ENCODE results near the gene FARSA.

FARSA gene

DNA sequence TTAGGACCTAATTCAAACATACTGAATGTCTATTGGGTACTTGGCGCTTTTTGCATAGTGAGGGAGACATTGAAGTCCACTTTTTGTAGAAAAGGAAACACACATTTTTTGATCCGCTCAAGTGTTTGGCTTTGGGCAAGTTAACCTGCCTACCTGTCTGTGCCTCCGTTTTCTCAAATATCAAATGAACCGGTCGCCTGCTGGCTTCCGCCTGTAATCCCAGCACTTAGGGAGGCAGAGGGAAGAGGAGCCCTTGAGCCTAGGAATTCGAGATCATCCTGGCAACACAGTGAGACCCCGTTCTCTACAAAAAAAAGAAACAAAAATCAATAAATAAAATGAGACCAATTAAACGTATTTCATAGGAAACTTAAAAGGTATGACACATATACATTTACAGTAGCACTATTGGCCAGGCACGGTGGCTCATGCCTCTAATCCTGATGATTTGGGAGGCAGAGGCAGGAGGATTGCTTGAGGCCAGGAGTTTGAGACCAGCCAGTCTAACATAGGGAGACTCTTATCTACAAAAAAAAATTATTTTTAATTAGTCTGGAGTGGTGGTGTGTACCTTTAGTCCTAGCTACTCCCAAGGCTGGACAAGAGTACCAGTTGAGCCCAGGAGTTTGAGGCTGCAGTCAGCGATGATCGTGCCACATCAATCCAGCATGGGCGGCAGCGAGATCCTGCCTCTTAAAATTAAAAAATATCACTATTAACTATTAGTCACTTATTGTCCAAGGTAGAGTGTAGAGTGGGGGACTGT, 13.4 kb upstream of the FARSA start:
- TF ChIP-seq, protein P1, sequence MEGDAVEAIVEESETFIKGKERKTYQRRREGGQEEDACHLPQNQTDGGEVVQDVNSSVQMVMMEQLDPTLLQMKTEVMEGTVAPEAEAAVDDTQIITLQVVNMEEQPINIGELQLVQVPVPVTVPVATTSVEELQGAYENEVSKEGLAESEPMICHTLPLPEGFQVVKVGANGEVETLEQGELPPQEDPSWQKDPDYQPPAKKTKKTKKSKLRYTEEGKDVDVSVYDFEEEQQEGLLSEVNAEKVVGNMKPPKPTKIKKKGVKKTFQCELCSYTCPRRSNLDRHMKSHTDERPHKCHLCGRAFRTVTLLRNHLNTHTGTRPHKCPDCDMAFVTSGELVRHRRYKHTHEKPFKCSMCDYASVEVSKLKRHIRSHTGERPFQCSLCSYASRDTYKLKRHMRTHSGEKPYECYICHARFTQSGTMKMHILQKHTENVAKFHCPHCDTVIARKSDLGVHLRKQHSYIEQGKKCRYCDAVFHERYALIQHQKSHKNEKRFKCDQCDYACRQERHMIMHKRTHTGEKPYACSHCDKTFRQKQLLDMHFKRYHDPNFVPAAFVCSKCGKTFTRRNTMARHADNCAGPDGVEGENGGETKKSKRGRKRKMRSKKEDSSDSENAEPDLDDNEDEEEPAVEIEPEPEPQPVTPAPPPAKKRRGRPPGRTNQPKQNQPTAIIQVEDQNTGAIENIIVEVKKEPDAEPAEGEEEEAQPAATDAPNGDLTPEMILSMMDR (IDR thresholded peaks at IDR 0.05; ENCODE audit: insufficient read depth, low read depth, low read length, missing control alignments): no peak
- DNase-seq (ENCODE audit: low read depth): no peak

DNA sequence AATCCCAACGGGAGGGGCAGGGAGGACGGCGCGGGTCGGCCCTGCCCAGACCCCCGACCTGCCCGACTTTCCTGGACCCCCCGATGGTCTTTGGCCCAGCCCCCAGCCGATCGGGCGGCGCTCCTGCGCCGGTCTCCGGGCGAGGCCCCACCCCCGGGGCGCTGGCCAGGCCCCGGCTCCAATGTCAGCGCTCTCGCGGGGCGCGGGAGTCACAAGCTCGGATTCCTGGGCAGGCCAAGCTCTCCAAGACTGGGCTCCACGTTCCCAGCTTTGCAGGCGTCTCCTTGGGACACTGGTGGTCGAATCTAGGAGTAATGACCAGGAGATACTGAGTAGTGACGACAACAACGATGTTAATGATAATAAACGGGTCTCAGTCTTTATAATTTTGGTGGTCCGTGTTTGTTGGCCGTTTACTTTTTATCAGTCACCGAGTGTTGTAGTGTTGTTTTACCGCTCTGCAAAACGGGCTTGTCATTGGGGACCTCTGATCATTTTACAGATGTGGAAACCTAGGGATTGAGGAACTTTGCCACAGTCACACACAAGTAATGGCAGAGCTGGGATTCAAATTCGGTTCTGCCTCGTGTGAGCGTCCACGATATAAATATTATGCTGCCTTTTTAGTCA, 12.7 kb upstream of the FARSA start:
- H3K4me3 ChIP-seq (ENCODE audit: low read length): peak overlapping the region; percentile 80
- TF ChIP-seq, protein P1 (IDR thresholded peaks at IDR 0.05; ENCODE audit: insufficient read depth, low read depth, low read length, missing control alignments): no peak
- DNase-seq (ENCODE audit: low read depth): peak; percentile 84

More for the DNA sequence above, 13.4 kb upstream of the FARSA start:
- peak overlapping the region; percentile 80 for H3K4me3 ChIP-seq (ENCODE audit: low read length)

DNA sequence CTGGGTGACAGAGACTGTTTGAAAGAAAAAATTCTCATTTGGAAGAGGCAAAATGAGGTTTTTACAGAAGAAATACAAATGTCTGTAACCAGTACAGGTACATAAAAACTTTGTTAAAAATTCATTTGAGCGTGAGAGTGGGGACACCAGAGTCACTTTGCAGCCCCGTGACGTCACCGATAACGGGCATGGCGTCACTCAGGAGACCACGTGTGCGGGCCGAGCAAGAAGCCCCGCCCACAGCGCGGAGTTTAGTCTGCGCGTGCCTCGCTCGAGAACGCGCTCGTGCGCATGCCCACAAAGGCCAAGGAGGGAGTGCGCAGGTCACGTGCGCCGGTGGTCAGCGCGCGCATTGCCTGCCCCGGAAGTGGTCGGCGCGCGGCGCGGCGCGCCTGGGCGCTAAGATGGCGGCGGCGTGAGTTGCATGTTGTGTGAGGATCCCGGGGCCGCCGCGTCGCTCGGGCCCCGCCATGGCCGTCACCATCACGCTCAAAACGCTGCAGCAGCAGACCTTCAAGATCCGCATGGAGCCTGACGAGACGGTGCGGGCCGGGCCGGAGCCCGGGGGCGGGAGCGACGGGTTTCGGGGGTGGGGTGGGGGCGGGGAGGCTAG, 12.1 kb upstream of the FARSA start, which contains the start of gene RAD23A:
Gene RAD23A (plus strand): TSS at position 384 of the 613 bp plus-strand sequence. CDS start 87 bp downstream, at position 471.
- H3K4me3 ChIP-seq (ENCODE audit: low read length): peak within 1 kb of the TSS; percentile 80
- DNase-seq (ENCODE audit: low read depth): peak; percentile 98
- TF ChIP-seq, protein P1 (IDR thresholded peaks at IDR 0.05; ENCODE audit: insufficient read depth, low read depth, low read length, missing control alignments): no peak

DNA sequence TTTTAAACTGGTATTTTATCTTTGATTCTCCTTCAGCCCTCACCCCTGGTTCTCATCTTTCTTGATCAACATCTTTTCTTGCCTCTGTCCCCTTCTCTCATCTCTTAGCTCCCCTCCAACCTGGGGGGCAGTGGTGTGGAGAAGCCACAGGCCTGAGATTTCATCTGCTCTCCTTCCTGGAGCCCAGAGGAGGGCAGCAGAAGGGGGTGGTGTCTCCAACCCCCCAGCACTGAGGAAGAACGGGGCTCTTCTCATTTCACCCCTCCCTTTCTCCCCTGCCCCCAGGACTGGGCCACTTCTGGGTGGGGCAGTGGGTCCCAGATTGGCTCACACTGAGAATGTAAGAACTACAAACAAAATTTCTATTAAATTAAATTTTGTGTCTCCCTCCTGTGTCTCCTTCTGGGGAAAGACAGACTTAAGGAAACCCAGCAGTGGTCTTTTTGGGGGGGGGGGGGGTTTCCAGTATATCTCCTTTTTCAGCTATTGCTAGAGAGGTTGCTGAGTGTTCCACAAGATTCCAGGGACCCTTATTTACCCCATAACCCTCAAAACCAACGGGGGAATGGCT, 10.7 kb upstream of the FARSA start:
- DNase-seq (ENCODE audit: low read depth): no peak
- no peak overlapping the region for H3K4me3 ChIP-seq (ENCODE audit: low read length)
- TF ChIP-seq, protein P1 (IDR thresholded peaks at IDR 0.05; ENCODE audit: insufficient read depth, low read depth, low read length, missing control alignments): no peak

DNA sequence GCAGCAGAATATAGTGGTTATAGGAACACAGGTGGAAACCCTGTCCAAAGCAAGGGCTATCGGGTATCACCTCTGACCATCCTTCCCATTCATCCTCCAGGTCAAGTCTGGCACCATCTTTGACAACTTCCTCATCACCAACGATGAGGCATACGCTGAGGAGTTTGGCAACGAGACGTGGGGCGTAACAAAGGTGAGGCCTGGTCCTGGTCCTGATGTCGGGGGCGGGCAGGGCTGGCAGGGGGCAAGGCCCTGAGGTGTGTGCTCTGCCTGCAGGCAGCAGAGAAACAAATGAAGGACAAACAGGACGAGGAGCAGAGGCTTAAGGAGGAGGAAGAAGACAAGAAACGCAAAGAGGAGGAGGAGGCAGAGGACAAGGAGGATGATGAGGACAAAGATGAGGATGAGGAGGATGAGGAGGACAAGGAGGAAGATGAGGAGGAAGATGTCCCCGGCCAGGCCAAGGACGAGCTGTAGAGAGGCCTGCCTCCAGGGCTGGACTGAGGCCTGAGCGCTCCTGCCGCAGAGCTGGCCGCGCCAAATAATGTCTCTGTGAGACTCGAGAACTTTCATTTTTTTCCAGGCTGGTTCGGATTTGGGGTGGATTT, 10.0 kb upstream of the FARSA start:
- no peak overlapping the region for H3K4me3 ChIP-seq (ENCODE audit: low read length)
- TF ChIP-seq, protein P1 (IDR thresholded peaks at IDR 0.05; ENCODE audit: insufficient read depth, low read depth, low read length, missing control alignments): no peak
- no peak for DNase-seq (ENCODE audit: low read depth)

DNA sequence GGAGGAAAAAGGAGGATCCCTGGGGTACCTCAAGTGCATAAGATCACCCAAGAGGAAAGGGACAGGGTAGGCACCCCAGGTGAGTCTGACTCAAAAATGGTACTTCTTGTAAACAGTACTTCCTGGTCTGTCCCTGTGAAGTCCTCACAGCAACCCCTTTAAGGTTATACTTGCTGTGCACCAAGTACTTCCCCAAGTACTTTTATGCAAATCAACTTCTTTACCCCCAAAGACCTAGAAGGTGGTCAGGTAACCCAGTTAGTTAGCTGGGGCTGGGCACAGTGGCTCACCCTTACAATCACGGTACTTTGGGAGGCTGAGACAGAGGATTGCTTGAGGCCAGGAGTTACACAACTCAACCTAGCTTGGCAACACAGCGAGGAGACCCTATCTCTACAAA, 7.4 kb upstream of the FARSA start:
- peak overlapping the region; percentile 99 for H3K4me3 ChIP-seq (ENCODE audit: low read length)
- TF ChIP-seq, protein P1 (IDR thresholded peaks at IDR 0.05; ENCODE audit: insufficient read depth, low read depth, low read length, missing control alignments): no peak
- DNase-seq (ENCODE audit: low read depth): no peak
